SK-N-SH (cell line): Measurements from ENCODE around the gene KCNE2. TPM values are rescaled to one million over a fixed set of nuclear protein-coding genes. Genes with fewer than 3 reads are reported as not detected.

Experiments used
- CTCF ChIA-PET: fragments of 300-600, 350-600 bp; formaldehyde crosslinking; extraction: SDS; loops from one replicate; lab custom pipeline; 2021; lab: Yijun Ruan, JAX
- POLR2A ChIA-PET: fragments of 350-600 bp; sonication (Branson Sonifier 250); formaldehyde crosslinking; extraction: SDS; loops from one replicate; lab custom pipeline; 2020; ENCODE audit warnings: antibody characterized with exemption, inconsistent platforms; lab: Yijun Ruan, JAX
- DNase-seq: peaks from one replicate; pipeline ENCODE4 v3.0.0; 2012
- H2AFZ ChIP-seq: fragments of 200-600 bp; sonication (generic); 2 replicates; pipeline ENCODE4 v1.8.1; 2016; ENCODE audit warnings: antibody characterized with exemption, mild to moderate bottlenecking, low read depth
- H3F3A ChIP-seq: fragments of 200-600 bp; sonication (generic); replicated peaks from 2 replicates; pipeline ENCODE3; 2016; ENCODE audit warnings: antibody characterized with exemption, mild to moderate bottlenecking; ENCODE audit not compliant: insufficient read depth
- H3K27ac ChIP-seq, 2 experiments: fragments of 200-500 bp in 1 of 2; fragments of 200-600 bp in 1 of 2; sonication (Bioruptor generic) in 1 of 2; sonication (generic), shearing (Covaris generic) in 1 of 2; 2 replicates each; pipeline versions ENCODE4 v1.5.1 to v1.6.1; 2014 to 2016; ENCODE audit warnings: low read depth in 2 of 2, inconsistent platforms in 1 of 2, low read length in 1 of 2, mild to moderate bottlenecking in 1 of 2, mixed read lengths in 1 of 2
- H3K27me3 ChIP-seq: fragments of 200-600 bp; sonication (generic), shearing (Covaris generic); 2 replicates; pipeline ENCODE4 v1.6.1; 2016; ENCODE audit warnings: mixed run types; ENCODE audit not compliant: insufficient read depth
- H3K36me3 ChIP-seq, 2 experiments: fragments of 200-500 bp in 1 of 2; fragments of 200-600 bp in 1 of 2; sonication (Bioruptor generic) in 1 of 2; sonication (generic) in 1 of 2; replicated peaks in 1 of 2; 2 replicates each; pipeline versions ENCODE3 to v1.5.1; 2014 to 2016; ENCODE audit warnings: low read length in 1 of 2, mild to moderate bottlenecking in 1 of 2; ENCODE audit not compliant: insufficient read depth in 2 of 2, control insufficient read depth in 1 of 2
- H3K4me1 ChIP-seq, 2 experiments: fragments of 200-500 bp in 1 of 2; fragments of 200-600 bp in 1 of 2; sonication (Bioruptor generic) in 1 of 2; sonication (generic), shearing (Covaris generic) in 1 of 2; 2 replicates each; pipeline versions ENCODE4 v1.5.1 to v1.6.1; 2014 to 2016; ENCODE audit warnings: low read depth in 1 of 2, low read length in 1 of 2, mixed run types in 1 of 2; ENCODE audit not compliant: insufficient read depth in 2 of 2, control insufficient read depth in 1 of 2
- H3K4me2 ChIP-seq: fragments of 200-600 bp; sonication (generic), shearing (Covaris generic); 2 replicates; pipeline ENCODE4 v1.6.1; 2017; ENCODE audit warnings: mixed run types
- H3K4me3 ChIP-seq, 2 experiments: fragments of 200-500 bp in 1 of 2; fragments of 200-600 bp in 1 of 2; sonication (Bioruptor generic) in 1 of 2; sonication (generic), shearing (Covaris generic) in 1 of 2; 2 replicates each; pipeline versions ENCODE4 v1.5.1 to v1.8.1; 2014 to 2016; ENCODE audit warnings: low read depth in 2 of 2, inconsistent platforms in 1 of 2, low read length in 1 of 2, mild to moderate bottlenecking in 1 of 2, mixed read lengths in 1 of 2, moderate library complexity in 1 of 2
- H3K79me2 ChIP-seq: fragments of 200-600 bp; sonication (generic); 2 replicates; pipeline ENCODE4 v1.8.1; 2017; ENCODE audit warnings: mild to moderate bottlenecking; ENCODE audit not compliant: insufficient read depth
- H3K9ac ChIP-seq: fragments of 200-600 bp; sonication (generic); 2 replicates; pipeline ENCODE4 v1.6.1; 2017; ENCODE audit warnings: mixed run types
- H3K9me2 ChIP-seq: fragments of 200-600 bp; sonication (generic); 2 replicates; pipeline ENCODE4 v1.6.1; 2017; ENCODE audit warnings: mixed run types
- H3K9me3 ChIP-seq: fragments of 200-600 bp; sonication (generic); 2 replicates; pipeline ENCODE4 v1.6.1; 2017; ENCODE audit warnings: mixed run types, mild to moderate bottlenecking, moderate library complexity
- H4K20me1 ChIP-seq: fragments of 200-600 bp; sonication (generic); 2 replicates; pipeline ENCODE4 v1.6.1; 2017; ENCODE audit warnings: mild to moderate bottlenecking, mixed run types; ENCODE audit not compliant: insufficient read depth
- ELF1 ChIP-seq: IDR thresholded peaks from 2 replicates; pipeline ENCODE4 v1.4.0; 2012
- EP300 ChIP-seq, 2 experiments: IDR thresholded peaks; 2 replicates each; pipeline versions ENCODE4 v1.4.0 to v1.6.1; 2012; ENCODE audit warnings: borderline replicate concordance in 1 of 2, low read depth in 1 of 2, low read length in 1 of 2
- GABPA ChIP-seq: IDR thresholded peaks from 2 replicates; pipeline ENCODE4 v1.4.0; 2012; ENCODE audit warnings: low read depth, mild to moderate bottlenecking
- MEF2A ChIP-seq: IDR thresholded peaks from 2 replicates; pipeline ENCODE4 v1.4.0; 2012; ENCODE audit warnings: low read depth, borderline replicate concordance
- MXI1 ChIP-seq: IDR thresholded peaks from 2 replicates; pipeline ENCODE4 v1.6.1; 2012; ENCODE audit warnings: mild to moderate bottlenecking, low read depth, low read length, improper control_type of control experiment
- RAD21 ChIP-seq: IDR thresholded peaks from 2 replicates; pipeline ENCODE4 v1.6.1; 2012; ENCODE audit warnings: mild to moderate bottlenecking, low read length
- RCOR1 ChIP-seq: fragments of 150-350 bp; IDR thresholded peaks from 2 replicates; pipeline ENCODE4 v1.6.1; 2017; ENCODE audit warnings: antibody characterized with exemption, low read length
- RXRA ChIP-seq: IDR thresholded peaks from 2 replicates; pipeline ENCODE4 v1.4.0; 2012; ENCODE audit warnings: low read depth, mild to moderate bottlenecking, borderline replicate concordance
- SIN3A ChIP-seq: IDR thresholded peaks from 2 replicates; pipeline ENCODE4 v1.6.1; 2012; ENCODE audit warnings: low read depth, mild to moderate bottlenecking, low read length, moderate library complexity, borderline replicate concordance
- TAF1 ChIP-seq: IDR thresholded peaks from 2 replicates; pipeline ENCODE4 v1.6.1; 2012; ENCODE audit warnings: low read depth, mild to moderate bottlenecking, low read length, moderate library complexity, borderline replicate concordance
- TEAD4 ChIP-seq: IDR thresholded peaks from 2 replicates; pipeline ENCODE4 v1.4.0; 2012; ENCODE audit warnings: mild to moderate bottlenecking, borderline replicate concordance; ENCODE audit not compliant: insufficient read depth
- YY1 ChIP-seq: IDR thresholded peaks from 2 replicates; pipeline ENCODE4 v1.4.0; 2012; ENCODE audit warnings: low read depth, mild to moderate bottlenecking
- WGBS: methylation state at CpG from one replicate; pipeline ENCODE4 v1.1.6; 2017; ENCODE audit warnings: low lambda C conversion rate; 5-methylcytosine and 5-hydroxymethylcytosine counted together
- polyA plus RNA-seq, 3 experiments: library from polyadenylated mRNA; depleted of rRNA; stranded (reverse); fragments of >200 nt; gene quantifications; 2 replicates each; pipeline ENCODE4 v1.2.3, GENCODE V29; 2012
- TF ChIP-seq, protein P1 (sequence below): IDR thresholded peaks from 2 replicates; pipeline ENCODE4 v1.6.1; 2012; ENCODE audit warnings: mild to moderate bottlenecking, low read depth, low read length, moderate library complexity
- TF ChIP-seq, protein P2 (sequence below): fragments of 200-600 bp; sonication (generic); IDR thresholded peaks from 2 replicates; pipeline ENCODE4 v1.6.1; 2017; ENCODE audit warnings: antibody characterized with exemption, mild to moderate bottlenecking, moderate library complexity
- TF ChIP-seq, protein P3 (sequence below): IDR thresholded peaks from 2 replicates; pipeline ENCODE4 v1.4.0; 2012; ENCODE audit warnings: low read depth

KCNE2 gene
- polyA plus RNA-seq, 1 of the 3 experiments (the other 2 are of a cell fraction) = 0.05 TPM

DNA sequence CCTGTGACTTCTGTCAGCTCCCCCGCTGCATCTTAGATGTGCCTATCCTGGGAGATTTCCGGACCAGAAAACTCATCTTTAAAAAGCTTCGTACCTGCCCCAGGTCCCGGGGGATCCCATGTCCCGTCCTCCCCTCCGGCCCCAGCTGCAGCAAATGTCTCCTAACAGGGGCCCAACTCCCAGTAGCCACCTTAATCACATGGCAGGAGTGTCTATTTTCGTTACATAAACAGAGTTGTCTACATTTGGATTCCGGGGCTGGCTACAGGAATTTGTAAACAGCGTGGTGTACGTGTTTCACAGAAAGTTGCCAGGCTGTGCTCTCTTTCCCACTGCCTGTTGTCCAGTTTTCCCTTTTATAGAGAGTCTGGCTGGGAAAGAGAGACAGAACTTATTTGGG, 17.9 kb upstream of the KCNE2 start:
- no peak overlapping the region for H3K4me2 ChIP-seq
- ChIA-PET POLR2A (no interaction called here), CTCF (interaction anchor here (1.2 to 22.3 kb wide), 2 partner anchors 8 to 422 kb away, joined by 3 to 407 read pairs; no protein-coding TSS in a partner anchor)
- H3K4me3 ChIP-seq = no peak overlapping the region
- H2AFZ ChIP-seq = no peak overlapping the region
- no peaks in the 10 kb centered on the region for H3F3A ChIP-seq
- no peak overlapping the region for H3K27ac ChIP-seq
- 70% methylated on average over 10 of the region's 10 CpGs for WGBS
- no peaks in the 10 kb centered on the region for H3K27me3 ChIP-seq
- H3K9me2 ChIP-seq = no peaks in the 10 kb centered on the region
- H4K20me1 ChIP-seq = no peaks in the 10 kb centered on the region
- no peaks in the 10 kb centered on the region for H3K36me3 ChIP-seq
- H3K9me3 ChIP-seq = no peaks in the 10 kb centered on the region
- no peaks in the 10 kb centered on the region; a peak in 1 of 4 replicates for H3K4me1 ChIP-seq
- H3K9ac ChIP-seq = no peak overlapping the region
- TF ChIP-seq TEAD4 = no peak
- H3K79me2 ChIP-seq = no peaks in the 10 kb centered on the region
- no peak for DNase-seq

DNA sequence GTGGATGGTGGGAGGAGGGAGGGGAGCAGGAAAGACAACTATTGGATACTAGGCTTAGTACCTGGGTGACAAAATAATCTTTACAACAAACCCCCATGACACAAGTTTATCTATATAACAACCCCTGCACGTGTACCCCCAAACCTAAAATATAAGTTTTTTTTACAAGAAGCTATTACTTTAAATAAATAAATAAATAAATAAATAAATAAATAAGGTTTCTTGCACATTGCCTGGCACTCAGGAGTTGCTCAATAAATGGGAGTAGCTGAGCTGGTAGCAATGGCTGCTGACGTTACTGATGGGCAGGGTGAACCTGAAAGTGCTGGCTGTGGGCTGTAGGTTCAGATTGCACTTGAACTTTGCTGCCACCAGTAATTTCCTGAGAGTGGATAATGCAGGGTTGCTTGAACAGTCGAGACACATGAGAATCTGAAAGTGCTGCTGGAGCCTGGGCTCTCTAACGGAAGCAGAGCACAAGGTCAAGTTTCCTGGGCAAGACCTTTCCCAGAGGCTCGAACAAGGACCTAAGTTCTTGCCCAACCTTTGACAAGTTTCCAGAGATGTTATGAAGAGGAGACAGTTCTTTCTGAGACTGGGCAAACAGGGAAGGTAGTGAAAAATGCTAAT, 14.8 kb upstream of the KCNE2 start:
- H3K36me3 ChIP-seq = no peaks in the 10 kb centered on the region
- no peak overlapping the region for H3K4me3 ChIP-seq
- no peak for DNase-seq
- H3K27ac ChIP-seq = no peak overlapping the region
- no peak overlapping the region for H3K4me2 ChIP-seq
- no peak overlapping the region for H3K9ac ChIP-seq
- H4K20me1 ChIP-seq = no peaks in the 10 kb centered on the region
- H2AFZ ChIP-seq = no peak overlapping the region
- POLR2A ChIA-PET = no interaction called here
- no peaks in the 10 kb centered on the region for H3F3A ChIP-seq
- no peaks in the 10 kb centered on the region; the same call in 1 of the 2 replicates for H3K27me3 ChIP-seq
- CTCF ChIA-PET = interaction anchor here (0.5 to 22.3 kb wide), 13 partner anchors 13 to 425 kb away, joined by 3 to 407 read pairs (median 3); partner anchors contain the start of genes MRPS6 and SLC5A3
- no peaks in the 10 kb centered on the region for H3K79me2 ChIP-seq
- H3K9me2 ChIP-seq = no peaks in the 10 kb centered on the region
- no peaks in the 10 kb centered on the region; a peak in 1 of 4 replicates for H3K4me1 ChIP-seq
- TF ChIP-seq GABPA (no peak), TAF1 (no peak), MEF2A (no peak), MXI1 (no peak), EP300 (IDR thresholded peaks at IDR 0.05; ENCODE audit: borderline replicate concordance in 1 of 2, low read depth in 1 of 2, low read length in 1 of 2) (no peak), SIN3A (no peak), TEAD4 (no peak), RXRA (no peak), YY1 (no peak), ELF1 (no peak), RCOR1 (no peak), RAD21 (no peak)
- TF ChIP-seq, protein P1, sequence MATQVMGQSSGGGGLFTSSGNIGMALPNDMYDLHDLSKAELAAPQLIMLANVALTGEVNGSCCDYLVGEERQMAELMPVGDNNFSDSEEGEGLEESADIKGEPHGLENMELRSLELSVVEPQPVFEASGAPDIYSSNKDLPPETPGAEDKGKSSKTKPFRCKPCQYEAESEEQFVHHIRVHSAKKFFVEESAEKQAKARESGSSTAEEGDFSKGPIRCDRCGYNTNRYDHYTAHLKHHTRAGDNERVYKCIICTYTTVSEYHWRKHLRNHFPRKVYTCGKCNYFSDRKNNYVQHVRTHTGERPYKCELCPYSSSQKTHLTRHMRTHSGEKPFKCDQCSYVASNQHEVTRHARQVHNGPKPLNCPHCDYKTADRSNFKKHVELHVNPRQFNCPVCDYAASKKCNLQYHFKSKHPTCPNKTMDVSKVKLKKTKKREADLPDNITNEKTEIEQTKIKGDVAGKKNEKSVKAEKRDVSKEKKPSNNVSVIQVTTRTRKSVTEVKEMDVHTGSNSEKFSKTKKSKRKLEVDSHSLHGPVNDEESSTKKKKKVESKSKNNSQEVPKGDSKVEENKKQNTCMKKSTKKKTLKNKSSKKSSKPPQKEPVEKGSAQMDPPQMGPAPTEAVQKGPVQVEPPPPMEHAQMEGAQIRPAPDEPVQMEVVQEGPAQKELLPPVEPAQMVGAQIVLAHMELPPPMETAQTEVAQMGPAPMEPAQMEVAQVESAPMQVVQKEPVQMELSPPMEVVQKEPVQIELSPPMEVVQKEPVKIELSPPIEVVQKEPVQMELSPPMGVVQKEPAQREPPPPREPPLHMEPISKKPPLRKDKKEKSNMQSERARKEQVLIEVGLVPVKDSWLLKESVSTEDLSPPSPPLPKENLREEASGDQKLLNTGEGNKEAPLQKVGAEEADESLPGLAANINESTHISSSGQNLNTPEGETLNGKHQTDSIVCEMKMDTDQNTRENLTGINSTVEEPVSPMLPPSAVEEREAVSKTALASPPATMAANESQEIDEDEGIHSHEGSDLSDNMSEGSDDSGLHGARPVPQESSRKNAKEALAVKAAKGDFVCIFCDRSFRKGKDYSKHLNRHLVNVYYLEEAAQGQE = no peak
- TF ChIP-seq, protein P2, sequence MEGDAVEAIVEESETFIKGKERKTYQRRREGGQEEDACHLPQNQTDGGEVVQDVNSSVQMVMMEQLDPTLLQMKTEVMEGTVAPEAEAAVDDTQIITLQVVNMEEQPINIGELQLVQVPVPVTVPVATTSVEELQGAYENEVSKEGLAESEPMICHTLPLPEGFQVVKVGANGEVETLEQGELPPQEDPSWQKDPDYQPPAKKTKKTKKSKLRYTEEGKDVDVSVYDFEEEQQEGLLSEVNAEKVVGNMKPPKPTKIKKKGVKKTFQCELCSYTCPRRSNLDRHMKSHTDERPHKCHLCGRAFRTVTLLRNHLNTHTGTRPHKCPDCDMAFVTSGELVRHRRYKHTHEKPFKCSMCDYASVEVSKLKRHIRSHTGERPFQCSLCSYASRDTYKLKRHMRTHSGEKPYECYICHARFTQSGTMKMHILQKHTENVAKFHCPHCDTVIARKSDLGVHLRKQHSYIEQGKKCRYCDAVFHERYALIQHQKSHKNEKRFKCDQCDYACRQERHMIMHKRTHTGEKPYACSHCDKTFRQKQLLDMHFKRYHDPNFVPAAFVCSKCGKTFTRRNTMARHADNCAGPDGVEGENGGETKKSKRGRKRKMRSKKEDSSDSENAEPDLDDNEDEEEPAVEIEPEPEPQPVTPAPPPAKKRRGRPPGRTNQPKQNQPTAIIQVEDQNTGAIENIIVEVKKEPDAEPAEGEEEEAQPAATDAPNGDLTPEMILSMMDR = no peak
- TF ChIP-seq, protein P3, sequence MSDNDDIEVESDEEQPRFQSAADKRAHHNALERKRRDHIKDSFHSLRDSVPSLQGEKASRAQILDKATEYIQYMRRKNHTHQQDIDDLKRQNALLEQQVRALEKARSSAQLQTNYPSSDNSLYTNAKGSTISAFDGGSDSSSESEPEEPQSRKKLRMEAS = no peak
- H3K9me3 ChIP-seq = no peaks in the 10 kb centered on the region
- WGBS = 40% methylated on average over 4 of the region's 5 CpGs
